HCT116 (cell line): ENCODE measurements around the gene HLA-DOA. TPM values are rescaled to one million over a fixed set of nuclear protein-coding genes. Genes with fewer than 3 reads are reported as not detected.

ENCODE experiments used
- ATAC-seq: fragments of 200-7000 bp; cut with Tn5 transposase; 2 replicates; pipeline ENCODE4 v1.9.1; 2020; ENCODE audit warnings: mild to moderate bottlenecking, moderate library complexity
- BruUV-seq: library from RNA; stranded (reverse); fragments of 400-500 nt; replicated peaks from 2 replicates; lab custom pipeline; 2021; lab: Mats Ljungman, UMichigan
- CTCF ChIA-PET: fragments of 300-600 bp; sonication (Branson Sonifier 250); formaldehyde crosslinking; loops from one replicate; lab custom pipeline; 2021; ENCODE audit warnings: antibody characterized with exemption; lab: Charles Lee
- POLR2A ChIA-PET: fragments of 300-600, 350-600 bp; sonication (Branson Sonifier 250); formaldehyde crosslinking; loops from one replicate; lab custom pipeline; 2021; ENCODE audit warnings: antibody characterized with exemption; lab: Charles Lee
- RAD21 ChIA-PET, 2 experiments: fragments of 300-600 bp; sonication (Branson Sonifier 250); formaldehyde crosslinking; loops; one replicate each; lab custom pipeline; 2023; ENCODE audit warnings: low total read pairs in 2 of 2; ENCODE audit not compliant: uncharacterized antibody in 2 of 2, unreplicated experiment in 2 of 2, low non-redundant PET in 1 of 2; lab: Charles Lee
- DNase-seq: peaks from one replicate; pipeline ENCODE4 v3.0.0-alpha.2; 2010; ENCODE audit warnings: low read depth, low spot score
- H2AFZ ChIP-seq: fragments of 200-600 bp; shearing (Covaris generic), sonication (generic); 2 replicates; pipeline ENCODE4 v1.6.1; 2017; ENCODE audit warnings: low read depth, mixed run types, mixed read lengths, antibody characterized with exemption, low read length; ENCODE audit not compliant: poor library complexity, severe bottlenecking
- H3K27ac ChIP-seq: 2 replicates; pipeline ENCODE4 v1.5.1; 2012; ENCODE audit warnings: low read depth, low read length
- H3K27me3 ChIP-seq: fragments of 200-600 bp; sonication (generic); 2 replicates; pipeline ENCODE4 v1.6.1; 2016; ENCODE audit warnings: mixed run types, low read length, mixed read lengths; ENCODE audit not compliant: insufficient read depth
- H3K36me3 ChIP-seq, 2 experiments: fragments of 200-500 bp in 1 of 2; fragments of 200-600 bp in 1 of 2; sonication (Bioruptor generic) in 1 of 2; sonication (generic) in 1 of 2; 2 replicates each; pipeline versions ENCODE4 v1.5.1 to v1.6.1; 2014 to 2016; ENCODE audit warnings: low read length in 2 of 2, inconsistent platforms in 1 of 2, mixed read lengths in 1 of 2, mixed run types in 1 of 2; ENCODE audit not compliant: insufficient read depth in 2 of 2, control insufficient read depth in 1 of 2
- H3K4me1 ChIP-seq, 2 experiments: fragments of 200-600 bp in 1 of 2; sonication (generic) in 1 of 2; 2 replicates each; pipeline versions ENCODE4 v1.5.1 to v1.6.1; 2012 to 2017; ENCODE audit warnings: low read length in 2 of 2, inconsistent platforms in 1 of 2, mild to moderate bottlenecking in 1 of 2, mixed read lengths in 1 of 2, mixed run types in 1 of 2, moderate library complexity in 1 of 2; ENCODE audit not compliant: insufficient read depth in 2 of 2, control insufficient read depth in 1 of 2
- H3K4me2 ChIP-seq: fragments of 200-600 bp; sonication (generic); 2 replicates; pipeline ENCODE4 v1.6.1; 2017; ENCODE audit warnings: mixed run types, low read length, mixed read lengths
- H3K4me3 ChIP-seq, 2 experiments: fragments of 200-600 bp in 1 of 2; sonication (generic) in 1 of 2; replicated peaks in 1 of 2; 2 replicates each; pipeline ENCODE4 v1.5.1; 2011 to 2016; ENCODE audit warnings: low read length in 2 of 2, control low read depth in 1 of 2, low read depth in 1 of 2, mild to moderate bottlenecking in 1 of 2, mixed read lengths in 1 of 2, mixed run types in 1 of 2
- H3K79me2 ChIP-seq: fragments of 200-600 bp; sonication (generic); 2 replicates; pipeline ENCODE4 v1.6.1; 2017; ENCODE audit warnings: mild to moderate bottlenecking, mixed run types, low read length, moderate library complexity, mixed read lengths; ENCODE audit not compliant: insufficient read depth
- H3K9ac ChIP-seq: fragments of 200-600 bp; sonication (generic); 2 replicates; pipeline ENCODE4 v1.6.1; 2016; ENCODE audit warnings: low read length, mixed read lengths
- H3K9me2 ChIP-seq: fragments of 200-600 bp; sonication (generic), shearing (Covaris generic); 2 replicates; pipeline ENCODE4 v1.6.1; 2017; ENCODE audit warnings: mixed run types, mild to moderate bottlenecking, moderate library complexity; ENCODE audit not compliant: insufficient read depth
- H3K9me3 ChIP-seq, 2 experiments: fragments of 200-500 bp in 1 of 2; fragments of 200-600 bp in 1 of 2; sonication (Bioruptor generic) in 1 of 2; sonication (generic) in 1 of 2; 2 replicates each; pipeline ENCODE4 v1.6.1; 2014 to 2017; ENCODE audit warnings: low read length in 2 of 2, mixed read lengths in 2 of 2, inconsistent platforms in 1 of 2, low read depth in 1 of 2, mild to moderate bottlenecking in 1 of 2, mixed run types in 1 of 2, moderate library complexity in 1 of 2; ENCODE audit not compliant: control insufficient read depth in 1 of 2, insufficient read depth in 1 of 2
- H4K20me1 ChIP-seq: fragments of 200-600 bp; sonication (generic), shearing (Covaris generic); 2 replicates; pipeline ENCODE4 v1.6.1; 2017; ENCODE audit warnings: mixed run types, mild to moderate bottlenecking, moderate library complexity; ENCODE audit not compliant: insufficient read depth
- ATF3 ChIP-seq: IDR thresholded peaks from 2 replicates; pipeline ENCODE4 v1.6.1; 2012
- CBX3 ChIP-seq: IDR thresholded peaks from 2 replicates; pipeline ENCODE4 v1.6.1; 2012; ENCODE audit warnings: low read depth
- CEBPB ChIP-seq: IDR thresholded peaks from 2 replicates; pipeline ENCODE4 v1.6.1; 2012; ENCODE audit warnings: low read depth
- EZH2 ChIP-seq: fragments of 200-600 bp; sonication (generic); IDR thresholded peaks from 2 replicates; pipeline ENCODE4 v1.6.1; 2017; ENCODE audit warnings: antibody characterized with exemption, mixed run types
- POLR2A ChIP-seq: IDR thresholded peaks from 2 replicates; pipeline ENCODE4 v1.7.0; 2011; ENCODE audit warnings: borderline replicate concordance; ENCODE audit not compliant: insufficient read depth, insufficient read length; ENCODE audit errors: extremely low read depth
- POLR2AphosphoS5 ChIP-seq: IDR thresholded peaks from 2 replicates; pipeline ENCODE4 v1.6.1; 2011; ENCODE audit warnings: mild to moderate bottlenecking, low read depth, low read length, moderate library complexity
- RAD21 ChIP-seq: IDR thresholded peaks from 2 replicates; pipeline ENCODE4 v1.6.1; 2012; ENCODE audit warnings: low read depth, mild to moderate bottlenecking
- REST ChIP-seq: IDR thresholded peaks from 2 replicates; pipeline ENCODE4 v1.6.1; 2012; ENCODE audit warnings: low read depth
- YY1 ChIP-seq: IDR thresholded peaks from 2 replicates; pipeline ENCODE4 v1.6.1; 2011; ENCODE audit warnings: low read length, low read depth, moderate library complexity, mild to moderate bottlenecking; ENCODE audit not compliant: insufficient replicate concordance; ENCODE audit errors: extremely low read depth
- intact Hi-C: fragments of 100-400 bp; cut with micrococcal nuclease; formaldehyde crosslinking; loops from 2 replicates; pipeline ENCODE4 v1.10.0; 2022
- total RNA-seq: library from RNA; stranded (reverse); gene quantifications from one replicate; pipeline ENCODE4 v1.2.1, GENCODE V29; 2021; ENCODE audit not compliant: unreplicated experiment

The HLA-DOA gene
- total RNA-seq, 1 experiment from 2014 or later = 0.39 TPM

- peak; percentile 60 for DNase-seq
- Histone ChIP-seq H3K4me2 (peak overlapping the region; percentile 84), H2AFZ (no peak overlapping the region), H3K9me3 (no peaks in the 10 kb centered on the region), H3K9ac (peak overlapping the region; percentile 92), H3K9me2 (no peaks in the 10 kb centered on the region), H3K36me3 (peaks cover 22 to 33% of the 10 kb centered on the region in 2 experiments), H3K27ac (peak overlapping the region; percentile 97), H4K20me1 (peaks cover 31% of the 10 kb centered on the region; the same call in 1 of the 2 replicates), H3K27me3 (no peaks in the 10 kb centered on the region), H3K79me2 (peaks cover 79% of the 10 kb centered on the region), H3K4me1 (peaks cover 15 to 63% of the 10 kb centered on the region in 2 experiments), H3K4me3 (peak overlapping the region; percentile 82 to 92)
- BruUV-seq = no TSS peak
- ChIA-PET CTCF (interaction anchor here (0.8 to 7.8 kb wide), 6 partner anchors 14 to 132 kb away, joined by 3 to 73 read pairs (median 17); partner anchors contain the start of genes HLA-DMA and TAP2), RAD21 (interaction anchor here in 1 of 2 experiments (1.7 kb wide), 1 partner anchor 76 kb away, joined by 4 read pairs; no protein-coding TSS in a partner anchor), POLR2A (interaction anchor here (0.6 to 8.1 kb wide), 19 partner anchors 8 to 741 kb away, joined by 3 to 227 read pairs (median 9); partner anchors contain the start of genes HLA-DMA, HLA-DMB, PSMB9 and TAP1)
- intact Hi-C loops = no loop called here
- no peak for TF ChIP-seq EZH2
- TF ChIP-seq RAD21 = no peak
- no peak for TF ChIP-seq ATF3
- TF ChIP-seq POLR2AphosphoS5 = peak; percentile 18
- no peak for TF ChIP-seq REST
- TF ChIP-seq CBX3 = no peak
- peak; percentile 88 for TF ChIP-seq YY1
- TF ChIP-seq POLR2A = peak; percentile 11
- TF ChIP-seq CEBPB = no peak
- peak; percentile 6; the same call in 1 of the 2 replicates for ATAC-seq
Measured at GRCh38 chr6:32970413-32971241, 38.8 kb downstream of the HLA-DOA start.
